Liver (tissue), 9 donors: ENCODE measurements around the gene IKZF3. TPM values are rescaled to one million over a fixed set of nuclear protein-coding genes. Genes with fewer than 3 reads are reported as not detected.

Source experiments
- DNase-seq: peaks from one replicate; pipeline ENCODE4 v3.0.0-alpha.2; 2017; ENCODE audit warnings: low spot score
- H3K27ac ChIP-seq, 2 donors: one replicate each; pipeline ENCODE4 v1.7.0; 2013; ENCODE audit warnings: inconsistent platforms in 2 of 2, low read length in 2 of 2, control low read depth in 1 of 2, low read depth in 1 of 2, mild to moderate bottlenecking in 1 of 2
- H3K27me3 ChIP-seq, 4 donors: one replicate each; pipeline versions ENCODE4 v1.6.1 to v1.7.0; 2013; ENCODE audit warnings: low read length in 3 of 4, inconsistent platforms in 1 of 4, mild to moderate bottlenecking in 1 of 4, moderate library complexity in 1 of 4; ENCODE audit not compliant: control insufficient read depth in 4 of 4, insufficient read depth in 4 of 4
- H3K36me3 ChIP-seq, 4 donors: one replicate each; pipeline versions ENCODE4 v1.6.1 to v1.7.0; 2013; ENCODE audit warnings: low read length in 3 of 4, mild to moderate bottlenecking in 3 of 4, low read depth in 1 of 4, moderate library complexity in 1 of 4; ENCODE audit not compliant: control insufficient read depth in 4 of 4, insufficient read depth in 3 of 4
- H3K4me1 ChIP-seq, 4 donors: one replicate each; pipeline versions ENCODE4 v1.6.1 to v1.7.0; 2013; ENCODE audit warnings: low read length in 3 of 4, mild to moderate bottlenecking in 3 of 4, moderate library complexity in 1 of 4; ENCODE audit not compliant: control insufficient read depth in 4 of 4, insufficient read depth in 4 of 4
- H3K4me3 ChIP-seq, 3 donors: one replicate each; pipeline versions ENCODE4 v1.6.1 to v1.7.0; 2013; ENCODE audit warnings: low read length in 3 of 3, control low read depth in 1 of 3, low read depth in 1 of 3, mild to moderate bottlenecking in 1 of 3
- H3K9ac ChIP-seq, 2 donors: one replicate each; pipeline ENCODE4 v1.7.0; 2013; ENCODE audit warnings: low read length in 2 of 2, mild to moderate bottlenecking in 2 of 2, moderate library complexity in 2 of 2, control low read depth in 1 of 2, low read depth in 1 of 2
- H3K9me3 ChIP-seq, 4 donors: one replicate each; pipeline versions ENCODE4 v1.6.1 to v1.7.0; 2013; ENCODE audit warnings: low read length in 3 of 4; ENCODE audit not compliant: control insufficient read depth in 4 of 4
- ATF3 ChIP-seq: IDR thresholded peaks from 2 replicates; pipeline ENCODE4 v1.6.1; 2016; ENCODE audit warnings: antibody characterized with exemption
- EGR1 ChIP-seq, 2 donors: IDR thresholded peaks; 2 replicates each; pipeline ENCODE4 v1.6.1; 2016 to 2018; ENCODE audit warnings: antibody characterized with exemption in 2 of 2, low read depth in 2 of 2
- FOXA2 ChIP-seq: IDR thresholded peaks from 2 replicates; pipeline ENCODE4 v1.6.1; 2016; ENCODE audit warnings: antibody characterized with exemption
- HNF4A ChIP-seq, 2 donors: conservative IDR thresholded peaks; 2 replicates each; pipeline ENCODE4 v1.6.1; 2016; ENCODE audit warnings: antibody characterized with exemption in 2 of 2, mild to moderate bottlenecking in 2 of 2
- HNF4G ChIP-seq: IDR thresholded peaks from 2 replicates; pipeline ENCODE4 v1.6.1; 2016; ENCODE audit warnings: antibody characterized with exemption
- NR2F2 ChIP-seq: IDR thresholded peaks from 2 replicates; pipeline ENCODE4 v1.6.1; 2016; ENCODE audit warnings: antibody characterized with exemption
- RAD21 ChIP-seq, 2 donors: IDR thresholded peaks; 2 replicates each; pipeline ENCODE4 v1.6.1; 2016; ENCODE audit warnings: antibody characterized with exemption in 2 of 2, mild to moderate bottlenecking in 2 of 2
- REST ChIP-seq: IDR thresholded peaks from 2 replicates; pipeline ENCODE4 v1.6.1; 2016; ENCODE audit warnings: antibody characterized with exemption, mild to moderate bottlenecking
- SP1 ChIP-seq: IDR thresholded peaks from 2 replicates; pipeline ENCODE4 v1.6.1; 2018; ENCODE audit warnings: antibody characterized with exemption, mild to moderate bottlenecking
- TAF1 ChIP-seq: conservative IDR thresholded peaks from 2 replicates; pipeline ENCODE4 v1.6.1; 2016; ENCODE audit warnings: antibody characterized with exemption, mild to moderate bottlenecking
- WGBS: extraction: QIAGEN DNeasy Blood & Tissue Kit; methylation state at CpG from one replicate; pipeline ENCODE4 v1.1.7; 2013; 5-methylcytosine and 5-hydroxymethylcytosine counted together
- polyA plus RNA-seq, 2 donors: library from polyadenylated mRNA; stranded (reverse) in 1 of 2; unstranded in 1 of 2; fragments of 200-250 nt in 1 of 2; fragments of >200 nt in 1 of 2; fragmentation: Nextera tagmentation in 1 of 2; extraction: Ambion mirVana in 1 of 2; gene quantifications; one replicate each; pipeline versions ENCODE4 v1.2.1 to v1.2.3, GENCODE V29; 2013 to 2015
- total RNA-seq, 2 donors: library from RNA; depleted of rRNA; stranded (reverse); fragments of >200 nt; gene quantifications; one replicate each; pipeline ENCODE4 v1.2.3, GENCODE V29; 2014
- TF ChIP-seq, protein P1 (sequence below): fragments of 150-350 bp; IDR thresholded peaks from 2 replicates; pipeline ENCODE4 v1.5.1; 2017; ENCODE audit warnings: improper control_type of control experiment, low read depth, low read length; ENCODE audit not compliant: missing input control
- TF ChIP-seq, protein P2 (sequence below): IDR thresholded peaks from 2 replicates; pipeline ENCODE4 v1.6.1; 2016; ENCODE audit warnings: antibody characterized with exemption
- TF ChIP-seq, protein P3 (sequence below): IDR thresholded peaks from 2 replicates; pipeline ENCODE4 v1.6.1; 2016; ENCODE audit warnings: antibody characterized with exemption
- donor health status: healthy.
- donor health status: healthy.
- donor health status: healthy.
- donor health status: healthy.
- donor health status: healthy.

Gene IKZF3
- total and polyA plus RNA-seq, 4 donors = 0.32 to 2.3 (median 0.83) TPM

GRCh38 chr17:39872751-39873150, 8.6 kb upstream of the IKZF3 start:
- Histone ChIP-seq H3K36me3 (no peaks in the 10 kb centered on the region), H3K4me1 (peaks cover 0 to 4% (median under 1%) of the 10 kb centered on the region in 4 donors), H3K4me3 (no peak overlapping the region), H3K9ac (no peak overlapping the region), H3K27me3 (no peaks in the 10 kb centered on the region), H3K9me3 (no peaks in the 10 kb centered on the region), H3K27ac (no peak overlapping the region)
- no peak for DNase-seq
- 47% methylated on average over 2 of the region's 2 CpGs for WGBS
- TF ChIP-seq FOXA2 = no peak
- no peak for TF ChIP-seq ATF3
- TF ChIP-seq REST = peak; percentile 97
- peak; percentile 88 to 89 for TF ChIP-seq RAD21 (IDR thresholded peaks at IDR 0.05)
- TF ChIP-seq, protein P1, sequence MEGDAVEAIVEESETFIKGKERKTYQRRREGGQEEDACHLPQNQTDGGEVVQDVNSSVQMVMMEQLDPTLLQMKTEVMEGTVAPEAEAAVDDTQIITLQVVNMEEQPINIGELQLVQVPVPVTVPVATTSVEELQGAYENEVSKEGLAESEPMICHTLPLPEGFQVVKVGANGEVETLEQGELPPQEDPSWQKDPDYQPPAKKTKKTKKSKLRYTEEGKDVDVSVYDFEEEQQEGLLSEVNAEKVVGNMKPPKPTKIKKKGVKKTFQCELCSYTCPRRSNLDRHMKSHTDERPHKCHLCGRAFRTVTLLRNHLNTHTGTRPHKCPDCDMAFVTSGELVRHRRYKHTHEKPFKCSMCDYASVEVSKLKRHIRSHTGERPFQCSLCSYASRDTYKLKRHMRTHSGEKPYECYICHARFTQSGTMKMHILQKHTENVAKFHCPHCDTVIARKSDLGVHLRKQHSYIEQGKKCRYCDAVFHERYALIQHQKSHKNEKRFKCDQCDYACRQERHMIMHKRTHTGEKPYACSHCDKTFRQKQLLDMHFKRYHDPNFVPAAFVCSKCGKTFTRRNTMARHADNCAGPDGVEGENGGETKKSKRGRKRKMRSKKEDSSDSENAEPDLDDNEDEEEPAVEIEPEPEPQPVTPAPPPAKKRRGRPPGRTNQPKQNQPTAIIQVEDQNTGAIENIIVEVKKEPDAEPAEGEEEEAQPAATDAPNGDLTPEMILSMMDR = peak; percentile 48
- no peak for TF ChIP-seq EGR1 (IDR thresholded peaks at IDR 0.05; ENCODE audit: low read depth in 2 of 2)
- TF ChIP-seq, protein P2, sequence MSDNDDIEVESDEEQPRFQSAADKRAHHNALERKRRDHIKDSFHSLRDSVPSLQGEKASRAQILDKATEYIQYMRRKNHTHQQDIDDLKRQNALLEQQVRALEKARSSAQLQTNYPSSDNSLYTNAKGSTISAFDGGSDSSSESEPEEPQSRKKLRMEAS = peak; percentile 27
- TF ChIP-seq HNF4A (conservative IDR thresholded peaks at IDR 0.05) = peak in 1 of 2 donors; percentile 26

- no peak for DNase-seq
- TF ChIP-seq NR2F2 = no peak
- no peak for TF ChIP-seq TAF1
- no peak for TF ChIP-seq HNF4A (conservative IDR thresholded peaks at IDR 0.05)
- TF ChIP-seq SP1 = no peak
- TF ChIP-seq, protein P3, sequence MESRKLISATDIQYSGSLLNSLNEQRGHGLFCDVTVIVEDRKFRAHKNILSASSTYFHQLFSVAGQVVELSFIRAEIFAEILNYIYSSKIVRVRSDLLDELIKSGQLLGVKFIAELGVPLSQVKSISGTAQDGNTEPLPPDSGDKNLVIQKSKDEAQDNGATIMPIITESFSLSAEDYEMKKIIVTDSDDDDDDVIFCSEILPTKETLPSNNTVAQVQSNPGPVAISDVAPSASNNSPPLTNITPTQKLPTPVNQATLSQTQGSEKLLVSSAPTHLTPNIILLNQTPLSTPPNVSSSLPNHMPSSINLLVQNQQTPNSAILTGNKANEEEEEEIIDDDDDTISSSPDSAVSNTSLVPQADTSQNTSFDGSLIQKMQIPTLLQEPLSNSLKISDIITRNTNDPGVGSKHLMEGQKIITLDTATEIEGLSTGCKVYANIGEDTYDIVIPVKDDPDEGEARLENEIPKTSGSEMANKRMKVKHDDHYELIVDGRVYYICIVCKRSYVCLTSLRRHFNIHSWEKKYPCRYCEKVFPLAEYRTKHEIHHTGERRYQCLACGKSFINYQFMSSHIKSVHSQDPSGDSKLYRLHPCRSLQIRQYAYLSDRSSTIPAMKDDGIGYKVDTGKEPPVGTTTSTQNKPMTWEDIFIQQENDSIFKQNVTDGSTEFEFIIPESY = no peak
- TF ChIP-seq HNF4G = no peak
- Histone ChIP-seq H3K36me3 (no peaks in the 10 kb centered on the region), H3K4me3 (no peak overlapping the region), H3K4me1 (peaks cover 0 to 4% (median under 1%) of the 10 kb centered on the region in 4 donors), H3K9me3 (no peaks in the 10 kb centered on the region), H3K27me3 (no peaks in the 10 kb centered on the region), H3K27ac (no peak overlapping the region), H3K9ac (no peak overlapping the region)
- 89% methylated on average over 2 of the region's 2 CpGs for WGBS
Measured at GRCh38 chr17:39871801-39872200, 7.7 kb upstream of the IKZF3 start.
